ENCODE data around the gene OIT3.

Gene OIT3

GRCh38 chr10:72893136-72893798 is at the start of gene OIT3:
OIT3 (plus strand) TSS chr10:72893739; CDS start chr10:72893799, 60 bp downstream.
- DNase-seq = no peak

- no peak for DNase-seq
Measured at GRCh38 chr10:72846238-72846637, 47.3 kb upstream of the OIT3 start.

- no peak for DNase-seq
Measured at GRCh38 chr10:72847681-72848080, 45.9 kb upstream of the OIT3 start.

GRCh38 chr10:72850861-72851260 is 42.7 kb upstream of the OIT3 start:
- DNase-seq = no peak

- DNase-seq = no peak
Measured at GRCh38 chr10:72851509-72851908, 42.0 kb upstream of the OIT3 start.

- DNase-seq = no peak
Measured at GRCh38 chr10:72852508-72852907, 41.0 kb upstream of the OIT3 start.

- DNase-seq = no peak
Measured at GRCh38 chr10:72855129-72855528, 38.4 kb upstream of the OIT3 start.

- DNase-seq = no peak
Measured at GRCh38 chr10:72855790-72856189, 37.7 kb upstream of the OIT3 start.

GRCh38 chr10:72858067-72858466 is 35.5 kb upstream of the OIT3 start:
- no peak for DNase-seq

GRCh38 chr10:72862957-72863356 is 30.6 kb upstream of the OIT3 start:
- no peak for DNase-seq

GRCh38 chr10:72875250-72876055 is 18.1 kb upstream of the OIT3 start:
- DNase-seq = no peak

GRCh38 chr10:72879245-72879644 is 14.3 kb upstream of the OIT3 start:
- DNase-seq = no peak

GRCh38 chr10:72881291-72881690 is 12.2 kb upstream of the OIT3 start:
- no peak for DNase-seq

- no peak for DNase-seq
Measured at GRCh38 chr10:72883861-72884260, 9.7 kb upstream of the OIT3 start.

GRCh38 chr10:72885953-72886352 is 7.6 kb upstream of the OIT3 start:
- no peak for DNase-seq

GRCh38 chr10:72886621-72887020 is 6.9 kb upstream of the OIT3 start:
- no peak for DNase-seq

GRCh38 chr10:72887043-72887442 is 6.5 kb upstream of the OIT3 start:
- DNase-seq = peak; percentile 51

- DNase-seq = no peak
Measured at GRCh38 chr10:72888151-72888638, 5.3 kb upstream of the OIT3 start.

GRCh38 chr10:72889391-72889831 is 4.1 kb upstream of the OIT3 start:
- peak; percentile 30 for DNase-seq

- no peak for DNase-seq
Measured at GRCh38 chr10:72890086-72890485, 3.5 kb upstream of the OIT3 start.

- DNase-seq = no peak
Measured at GRCh38 chr10:72895236-72895850, 1.8 kb downstream of the OIT3 start.

- DNase-seq = no peak
Measured at GRCh38 chr10:72898616-72899015, 5.1 kb downstream of the OIT3 start.

GRCh38 chr10:72899545-72899944 is 6.0 kb downstream of the OIT3 start:
- DNase-seq = no peak
